GM10266 (cell line): ENCODE results near the gene KRT73.
"Not testable (repeated sequence)": the region's sequence is repeated elsewhere in the genome, so short reads cannot be mapped to it uniquely, and the experiment has no call there.

Source experiments
- DNase-seq: peaks from one replicate; pipeline ENCODE4 v3.0.0; 2012; ENCODE audit errors: extremely low spot score
- CTCF ChIP-seq: IDR thresholded peaks from 2 replicates; pipeline ENCODE4 v1.5.1; 2012; ENCODE audit warnings: mild to moderate bottlenecking, low read depth; ENCODE audit not compliant: control insufficient read depth, insufficient read depth; ENCODE audit errors: missing control alignments

Gene KRT73

GRCh38 chr12:52601671-52602070, 16.7 kb downstream of the KRT73 start:
- DNase-seq: no peak

GRCh38 chr12:52600941-52601481, 17.3 kb downstream of the KRT73 start, which contains the start of gene KRT72:
Gene KRT72 (minus strand): TSS chr12:52601463. CDS start chr12:52601452, 11 bp downstream.
- DNase-seq: no peak
- no peak for TF ChIP-seq CTCF

More at GRCh38 chr12:52601671-52602070, 16.7 kb downstream of the KRT73 start:
- TF ChIP-seq CTCF: no peak

GRCh38 chr12:52600475-52600874, 17.9 kb downstream of the KRT73 start:
- DNase-seq: no peak

GRCh38 chr12:52600071-52600470, 18.3 kb downstream of the KRT73 start:
- TF ChIP-seq CTCF: no peak
- no peak for DNase-seq

More at GRCh38 chr12:52600475-52600874, 17.9 kb downstream of the KRT73 start:
- TF ChIP-seq CTCF: no peak

- TF ChIP-seq CTCF: no peak
- no peak for DNase-seq
Measured at GRCh38 chr12:52598966-52599365, 19.4 kb downstream of the KRT73 start.

- not testable (repeated sequence) for DNase-seq
Measured at GRCh38 chr12:52594237-52594636, 24.1 kb downstream of the KRT73 start.

GRCh38 chr12:52591521-52591920, 26.8 kb downstream of the KRT73 start:
- DNase-seq: no peak
- no peak for TF ChIP-seq CTCF

- TF ChIP-seq CTCF: no peak
- DNase-seq: no peak
Measured at GRCh38 chr12:52590021-52590420, 28.3 kb downstream of the KRT73 start.
